Mesendoderm (in vitro differentiated cells): ENCODE measurements around the gene TMEM130.

Experiments
- DNase-seq: peaks from one replicate; pipeline ENCODE4 v3.0.0; 2013
- H2AK5ac ChIP-seq: 2 replicates; pipeline ENCODE4 v1.6.1; 2013; ENCODE audit warnings: low read length, inconsistent platforms
- H2BK120ac ChIP-seq: 2 replicates; pipeline ENCODE4 v1.6.1; 2013; ENCODE audit warnings: low read depth, mild to moderate bottlenecking, low read length, moderate library complexity, mixed read lengths
- H2BK15ac ChIP-seq: replicated peaks from 2 replicates; pipeline ENCODE4 v1.6.1; 2013; ENCODE audit warnings: low read depth, mild to moderate bottlenecking, moderate library complexity
- H2BK5ac ChIP-seq: 2 replicates; pipeline ENCODE4 v1.6.1; 2013; ENCODE audit warnings: low read length, inconsistent platforms
- H3K18ac ChIP-seq: 2 replicates; pipeline ENCODE4 v1.6.1; 2013; ENCODE audit warnings: mild to moderate bottlenecking, low read length, mixed read lengths
- H3K23ac ChIP-seq: one replicate; pipeline ENCODE4 v1.6.1; 2013; ENCODE audit warnings: low read length
- H3K27ac ChIP-seq: 2 replicates; pipeline ENCODE4 v1.5.1; 2013; ENCODE audit warnings: low read depth, mild to moderate bottlenecking, inconsistent platforms, low read length, moderate library complexity
- H3K27me3 ChIP-seq: 2 replicates; pipeline ENCODE4 v1.6.1; 2013; ENCODE audit warnings: low read length, control low read depth, mild to moderate bottlenecking, inconsistent platforms; ENCODE audit not compliant: insufficient read depth, poor library complexity
- H3K36me3 ChIP-seq: 2 replicates; pipeline ENCODE4 v1.6.1; 2013; ENCODE audit warnings: low read length, inconsistent platforms; ENCODE audit not compliant: control insufficient read depth, insufficient read depth
- H3K4ac ChIP-seq: one replicate; pipeline ENCODE4 v1.6.1; 2013; ENCODE audit warnings: low read depth, mild to moderate bottlenecking, low read length, moderate library complexity
- H3K4me1 ChIP-seq: 2 replicates; pipeline ENCODE4 v1.6.1; 2013; ENCODE audit warnings: low read depth, low read length, inconsistent platforms; ENCODE audit not compliant: control insufficient read depth
- H3K4me2 ChIP-seq: 2 replicates; pipeline ENCODE4 v1.6.1; 2013; ENCODE audit warnings: low read length
- H3K4me3 ChIP-seq: 2 replicates; pipeline ENCODE4 v1.5.1; 2013; ENCODE audit warnings: mild to moderate bottlenecking, low read length
- H3K56ac ChIP-seq: one replicate; pipeline ENCODE4 v1.6.1; 2013; ENCODE audit warnings: low read length
- H3K79me1 ChIP-seq: 2 replicates; pipeline ENCODE4 v1.6.1; 2013; ENCODE audit warnings: low read length, inconsistent platforms
- H3K79me2 ChIP-seq: 2 replicates; pipeline ENCODE4 v1.6.1; 2013; ENCODE audit warnings: mild to moderate bottlenecking, low read length; ENCODE audit not compliant: control insufficient read depth, insufficient read depth
- H3K9ac ChIP-seq: 2 replicates; pipeline ENCODE4 v1.6.1; 2013; ENCODE audit warnings: low read length, inconsistent platforms
- H4K5ac ChIP-seq: one replicate; pipeline ENCODE4 v1.6.1; 2013; ENCODE audit warnings: low read length
- H4K8ac ChIP-seq: one replicate; pipeline ENCODE4 v1.6.1; 2013; ENCODE audit warnings: low read depth, mild to moderate bottlenecking, control low read depth, low read length, moderate library complexity
- WGBS: extraction: QIAGEN DNeasy Blood & Tissue Kit; methylation state at CpG from one replicate; pipeline ENCODE4 v1.1.7; 2013; ENCODE audit warnings: low lambda C conversion rate, missing lambda C conversion rate; ENCODE audit not compliant: insufficient coverage; ENCODE audit errors: extremely low coverage; 5-methylcytosine and 5-hydroxymethylcytosine counted together

The TMEM130 gene

GRCh38 chr7:98823226-98823625 is 46.6 kb downstream of the TMEM130 start:
- no peak overlapping the region for H3K56ac ChIP-seq
- H3K4me2 ChIP-seq = no peak overlapping the region
- H3K4me1 ChIP-seq = peaks cover 5% of the 10 kb centered on the region
- H3K18ac ChIP-seq = no peak overlapping the region
- no peaks in the 10 kb centered on the region for H3K27me3 ChIP-seq
- no peak overlapping the region for H3K4me3 ChIP-seq
- no peak overlapping the region for H2BK120ac ChIP-seq
- no peak overlapping the region for H2BK5ac ChIP-seq
- no peak overlapping the region for H3K23ac ChIP-seq
- no peak overlapping the region for H3K27ac ChIP-seq
- H4K5ac ChIP-seq = no peak overlapping the region
- H2BK15ac ChIP-seq = no peak overlapping the region
- H3K79me2 ChIP-seq = no peaks in the 10 kb centered on the region
- no peak overlapping the region for H2AK5ac ChIP-seq
- DNase-seq = no peak
- WGBS = no CpG with 5 or more reads among the region's 4 CpGs
- no peaks in the 10 kb centered on the region for H3K79me1 ChIP-seq
- H3K9ac ChIP-seq = no peak overlapping the region
- no peaks in the 10 kb centered on the region for H3K36me3 ChIP-seq
- H3K4ac ChIP-seq = no peak overlapping the region
- H4K8ac ChIP-seq = no peak overlapping the region

GRCh38 chr7:98821348-98821747 is 48.5 kb downstream of the TMEM130 start:
- no peaks in the 10 kb centered on the region for H3K27me3 ChIP-seq

GRCh38 chr7:98816967-98817710 is 52.7 kb downstream of the TMEM130 start:
- Histone ChIP-seq H3K4me2 (no peak overlapping the region), H2AK5ac (no peak overlapping the region), H3K18ac (no peak overlapping the region), H3K56ac (no peak overlapping the region), H3K79me1 (no peaks in the 10 kb centered on the region), H3K36me3 (no peaks in the 10 kb centered on the region), H2BK5ac (no peak overlapping the region), H2BK15ac (no peak overlapping the region), H3K27ac (no peak overlapping the region), H3K4me1 (peaks cover 3% of the 10 kb centered on the region), H4K8ac (no peak overlapping the region), H3K9ac (no peak overlapping the region), H3K4ac (no peak overlapping the region), H3K4me3 (no peak overlapping the region), H3K23ac (no peak overlapping the region), H4K5ac (no peak overlapping the region), H2BK120ac (no peak overlapping the region), H3K27me3 (no peaks in the 10 kb centered on the region), H3K79me2 (no peaks in the 10 kb centered on the region)
- no peak for DNase-seq
- WGBS = no CpG with 5 or more reads among the region's 3 CpGs

More at GRCh38 chr7:98821348-98821747, 48.5 kb downstream of the TMEM130 start:
- peaks cover 3% of the 10 kb centered on the region for H3K4me1 ChIP-seq
- no peak overlapping the region for H2AK5ac ChIP-seq
- no peak overlapping the region for H3K23ac ChIP-seq
- no peak for DNase-seq
- H3K4me3 ChIP-seq = no peak overlapping the region
- H4K5ac ChIP-seq = no peak overlapping the region
- no peak overlapping the region for H3K27ac ChIP-seq
- H3K79me1 ChIP-seq = no peaks in the 10 kb centered on the region
- H3K4ac ChIP-seq = no peak overlapping the region
- no peak overlapping the region for H4K8ac ChIP-seq
- no peak overlapping the region for H3K9ac ChIP-seq
- no peak overlapping the region for H3K56ac ChIP-seq
- no peak overlapping the region for H3K18ac ChIP-seq
- no peak overlapping the region for H2BK15ac ChIP-seq
- H3K4me2 ChIP-seq = no peak overlapping the region
- no CpG with 5 or more reads among the region's 1 CpG for WGBS
- H3K36me3 ChIP-seq = no peaks in the 10 kb centered on the region
- no peaks in the 10 kb centered on the region for H3K79me2 ChIP-seq
- H2BK120ac ChIP-seq = no peak overlapping the region
- no peak overlapping the region for H2BK5ac ChIP-seq

- Histone ChIP-seq H2BK5ac (no peak overlapping the region), H3K4me1 (peaks cover 3% of the 10 kb centered on the region), H3K4me3 (no peak overlapping the region), H2BK15ac (no peak overlapping the region), H3K18ac (no peak overlapping the region), H3K9ac (no peak overlapping the region), H3K4ac (no peak overlapping the region), H3K27ac (no peak overlapping the region), H4K5ac (no peak overlapping the region), H3K79me1 (no peaks in the 10 kb centered on the region), H3K79me2 (no peaks in the 10 kb centered on the region), H3K23ac (no peak overlapping the region), H3K4me2 (no peak overlapping the region), H4K8ac (no peak overlapping the region), H3K56ac (no peak overlapping the region), H3K36me3 (no peaks in the 10 kb centered on the region), H2AK5ac (no peak overlapping the region), H2BK120ac (no peak overlapping the region), H3K27me3 (no peaks in the 10 kb centered on the region)
- WGBS = no CpG with 5 or more reads among the region's 4 CpGs
- DNase-seq = no peak
These were observed 53.6 kb downstream of the TMEM130 start for GRCh38 chr7:98816241-98816640.

- Histone ChIP-seq H4K5ac (no peak overlapping the region), H3K9ac (no peak overlapping the region), H3K4me2 (no peak overlapping the region), H3K79me1 (no peaks in the 10 kb centered on the region), H2BK5ac (no peak overlapping the region), H3K4me1 (peaks cover 3% of the 10 kb centered on the region), H3K56ac (no peak overlapping the region), H3K4ac (no peak overlapping the region), H3K18ac (no peak overlapping the region), H2AK5ac (no peak overlapping the region), H4K8ac (no peak overlapping the region), H3K27ac (no peak overlapping the region), H3K23ac (no peak overlapping the region), H3K4me3 (no peak overlapping the region), H2BK15ac (no peak overlapping the region), H3K36me3 (no peaks in the 10 kb centered on the region), H2BK120ac (no peak overlapping the region), H3K79me2 (no peaks in the 10 kb centered on the region), H3K27me3 (no peaks in the 10 kb centered on the region)
- WGBS = no CpG with 5 or more reads among the region's 1 CpG
- no peak for DNase-seq
These were observed 54.5 kb downstream of the TMEM130 start for GRCh38 chr7:98815313-98815712.

- no peak overlapping the region for H3K18ac ChIP-seq
- no peaks in the 10 kb centered on the region for H3K79me1 ChIP-seq
- no peaks in the 10 kb centered on the region for H3K79me2 ChIP-seq
- H2BK120ac ChIP-seq = no peak overlapping the region
- H2BK15ac ChIP-seq = no peak overlapping the region
- H3K4me1 ChIP-seq = no peaks in the 10 kb centered on the region
- no peak for DNase-seq
- H3K9ac ChIP-seq = no peak overlapping the region
- H2BK5ac ChIP-seq = no peak overlapping the region
- no peak overlapping the region for H3K4me2 ChIP-seq
- no peak overlapping the region for H3K4me3 ChIP-seq
- no peaks in the 10 kb centered on the region for H3K36me3 ChIP-seq
- H3K27ac ChIP-seq = no peak overlapping the region
- no peak overlapping the region for H4K8ac ChIP-seq
- no peak overlapping the region for H3K23ac ChIP-seq
- H4K5ac ChIP-seq = no peak overlapping the region
- H3K4ac ChIP-seq = no peak overlapping the region
- H2AK5ac ChIP-seq = no peak overlapping the region
- no peak overlapping the region for H3K56ac ChIP-seq
- no peaks in the 10 kb centered on the region for H3K27me3 ChIP-seq
- WGBS = no CpG with 5 or more reads among the region's 1 CpG
These were observed 58.5 kb downstream of the TMEM130 start for GRCh38 chr7:98811299-98811698.
